ENCODE results near the gene TARS2. TPM values are rescaled to one million over a fixed set of nuclear protein-coding genes. Genes with fewer than 3 reads are reported as not detected.

Gene TARS2
- total RNA-seq (2014; rRNA removed; shearing (Covaris generic)) (6.7 and 14.4 TPM in 2 replicates), polyA plus RNA-seq (2016; fragmentation: Nextera tagmentation; extraction: Ambion mirVana) (14.0 and 14.4 TPM in 2 replicates)

DNA sequence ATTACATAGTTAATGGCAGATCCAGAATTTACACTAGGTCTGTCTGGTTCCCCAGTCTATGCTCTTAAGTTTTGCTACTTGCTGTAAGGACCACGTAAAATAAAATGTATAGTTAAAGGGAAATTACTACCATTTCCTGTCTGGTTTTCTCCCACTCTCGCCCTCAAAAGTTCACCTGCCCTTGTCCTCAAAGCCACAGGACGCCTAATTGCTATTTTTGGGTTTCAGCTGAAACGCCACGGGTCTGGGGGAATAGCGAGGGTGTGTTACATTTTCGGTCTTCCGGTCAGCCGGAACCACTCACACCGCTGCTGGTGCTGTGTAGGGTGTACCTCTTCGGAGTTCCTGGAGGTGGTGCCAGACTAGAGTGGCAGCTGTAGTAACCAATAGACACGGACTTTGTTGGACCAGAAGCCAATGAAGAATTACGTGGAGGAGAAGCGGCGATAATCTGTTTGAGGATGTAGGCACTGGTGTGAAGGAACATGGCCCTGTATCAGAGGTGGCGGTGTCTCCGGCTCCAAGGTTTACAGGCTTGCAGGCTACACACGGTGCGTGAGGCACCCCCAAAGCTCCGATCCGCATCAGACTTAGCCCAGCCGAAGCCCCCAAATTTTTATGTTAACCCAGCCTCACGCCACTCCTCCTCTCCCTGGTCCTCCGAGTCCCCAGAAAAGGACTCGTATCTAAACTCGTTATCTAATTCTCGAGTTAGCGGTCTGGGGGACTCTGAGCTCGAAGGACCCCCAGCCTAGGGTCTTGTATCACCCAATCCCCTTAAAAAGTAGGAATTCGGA, at the start of gene TARS2:
TSS of gene TARS2 (plus strand) at position 454 of the 797 bp plus-strand sequence. CDS start at position 486, 32 bp downstream.
- Histone ChIP-seq H3K27ac (peak within 1 kb of the TSS; percentile 58), H4K20me1 (ENCODE audit: insufficient read depth) (no peaks in the 10 kb centered on the region), H3F3A (ENCODE audit: insufficient read depth) (peaks cover 11% of the 10 kb centered on the region), H3K9ac (peak within 1 kb of the TSS; percentile 92), H3K27me3 (replicated peaks; ENCODE audit: insufficient read depth) (no peaks in the 10 kb centered on the region), H3K4me3 (peak within 1 kb of the TSS; percentile 96), H3K79me2 (ENCODE audit: insufficient read depth) (peaks cover 9% of the 10 kb centered on the region), H3K9me3 (ENCODE audit: low read depth) (no peaks in the 10 kb centered on the region), H3K36me3 (ENCODE audit: low read depth) (peaks cover 5% of the 10 kb centered on the region; the same call in 1 of the 2 replicates), H3K9me2 (ENCODE audit: insufficient read depth) (no peaks in the 10 kb centered on the region), H3K4me2 (ENCODE audit: unreplicated experiment) (peak within 1 kb of the TSS; percentile 91), H3K4me1 (ENCODE audit: insufficient read depth) (peaks cover 19% of the 10 kb centered on the region), H2AFZ (peak within 1 kb of the TSS; percentile 98)
- WGBS, 2 experiments (ENCODE audit: low coverage in 1 of 2, low lambda C conversion rate in 2 of 2, missing lambda C conversion rate in 2 of 2), result 0 to 2% methylated on average over 30 of the region's 30 CpGs
- DNase-seq, result peak; percentile 96
- in situ Hi-C loops (cut with MboI), result no loop called here
- TF ChIP-seq EZH2phosphoT487 (IDR thresholded peaks at IDR 0.05; ENCODE audit: insufficient read depth, low read depth) (no peak), EZH2 (IDR thresholded peaks at IDR 0.05; ENCODE audit: insufficient read depth, poor library complexity, severe bottlenecking) (no peak)

DNA sequence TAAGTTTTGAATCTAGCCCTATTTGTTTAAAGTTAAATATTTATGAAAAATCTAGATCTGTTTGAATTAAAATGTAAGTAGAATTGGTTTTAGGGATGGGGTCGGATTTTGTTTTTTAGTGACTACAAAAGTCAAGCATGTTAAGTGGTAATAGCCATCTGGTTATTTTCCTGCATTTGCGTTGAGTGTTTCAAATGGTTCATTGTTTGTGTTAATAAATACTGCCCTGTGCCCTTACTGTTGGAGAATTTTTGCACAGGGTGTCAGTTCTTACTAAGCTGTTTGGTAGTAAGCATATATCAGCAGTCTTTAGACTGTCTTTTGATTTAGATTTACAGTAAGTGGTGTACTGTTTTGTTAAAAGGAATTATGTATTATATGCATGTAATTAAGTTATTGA, 46.1 kb upstream of the TARS2 start:
- H4K20me1 ChIP-seq (ENCODE audit: insufficient read depth), result no peaks in the 10 kb centered on the region
- in situ Hi-C loops (cut with MboI), result no loop called here
- no peak overlapping the region for H3K27ac ChIP-seq
- H3K4me3 ChIP-seq, result no peak overlapping the region
- H3F3A ChIP-seq (ENCODE audit: insufficient read depth), result no peaks in the 10 kb centered on the region
- H3K36me3 ChIP-seq (ENCODE audit: low read depth), result peaks cover 33% of the 10 kb centered on the region; the same call in 1 of the 2 replicates
- H3K4me1 ChIP-seq (ENCODE audit: insufficient read depth), result no peaks in the 10 kb centered on the region
- no peaks in the 10 kb centered on the region for H3K9me2 ChIP-seq (ENCODE audit: insufficient read depth)
- no peak overlapping the region for H3K9ac ChIP-seq
- 78 to 89% methylated on average over 2 of the region's 2 CpGs for WGBS, 2 experiments (ENCODE audit: low coverage in 1 of 2, low lambda C conversion rate in 2 of 2, missing lambda C conversion rate in 2 of 2)
- no peak for DNase-seq
- H3K27me3 ChIP-seq (replicated peaks; ENCODE audit: insufficient read depth), result no peaks in the 10 kb centered on the region
- H2AFZ ChIP-seq, result no peak overlapping the region
- H3K4me2 ChIP-seq (ENCODE audit: unreplicated experiment), result no peak overlapping the region
- H3K79me2 ChIP-seq (ENCODE audit: insufficient read depth), result peaks cover 22% of the 10 kb centered on the region
- H3K9me3 ChIP-seq (ENCODE audit: low read depth), result no peaks in the 10 kb centered on the region
- TF ChIP-seq EZH2 (IDR thresholded peaks at IDR 0.05; ENCODE audit: insufficient read depth, poor library complexity, severe bottlenecking), result no peak
- no peak for TF ChIP-seq EZH2phosphoT487 (IDR thresholded peaks at IDR 0.05; ENCODE audit: insufficient read depth, low read depth)

- no peaks in the 10 kb centered on the region for H3F3A ChIP-seq (ENCODE audit: insufficient read depth)
- TF ChIP-seq EZH2phosphoT487 (IDR thresholded peaks at IDR 0.05; ENCODE audit: insufficient read depth, low read depth) (no peak), EZH2 (IDR thresholded peaks at IDR 0.05; ENCODE audit: insufficient read depth, poor library complexity, severe bottlenecking) (no peak)
- peaks cover 6% of the 10 kb centered on the region; the same call in 1 of the 2 replicates for H3K79me2 ChIP-seq (ENCODE audit: insufficient read depth)
- H3K27me3 ChIP-seq (replicated peaks; ENCODE audit: insufficient read depth), result no peaks in the 10 kb centered on the region
- no peaks in the 10 kb centered on the region for H3K4me1 ChIP-seq (ENCODE audit: insufficient read depth)
- H3K4me2 ChIP-seq (ENCODE audit: unreplicated experiment), result no peak overlapping the region
- no peak overlapping the region for H2AFZ ChIP-seq
- 100% methylated on average over 1 of the region's 1 CpG for WGBS, 2 experiments (ENCODE audit: low coverage in 1 of 2, low lambda C conversion rate in 2 of 2, missing lambda C conversion rate in 2 of 2)
- no peak overlapping the region for H3K4me3 ChIP-seq
- no peak overlapping the region for H3K9ac ChIP-seq
- no peaks in the 10 kb centered on the region for H3K9me2 ChIP-seq (ENCODE audit: insufficient read depth)
- DNase-seq, result no peak
- H3K9me3 ChIP-seq (ENCODE audit: low read depth), result no peaks in the 10 kb centered on the region
- H3K36me3 ChIP-seq (ENCODE audit: low read depth), result peaks cover 49% of the 10 kb centered on the region
- H3K27ac ChIP-seq, result no peak overlapping the region
- no peaks in the 10 kb centered on the region for H4K20me1 ChIP-seq (ENCODE audit: insufficient read depth)
- in situ Hi-C loops (cut with MboI), result no loop called here
These were observed 43.0 kb upstream of the TARS2 start for GRCh38 chr1:150444232-150444631.

- 78 to 87% methylated on average over 4 of the region's 4 CpGs for WGBS, 2 experiments (ENCODE audit: low coverage in 1 of 2, low lambda C conversion rate in 2 of 2, missing lambda C conversion rate in 2 of 2)
- Histone ChIP-seq H3K9ac (no peak overlapping the region), H4K20me1 (ENCODE audit: insufficient read depth) (no peaks in the 10 kb centered on the region), H3K27me3 (replicated peaks; ENCODE audit: insufficient read depth) (no peaks in the 10 kb centered on the region), H3K4me3 (no peak overlapping the region), H3F3A (ENCODE audit: insufficient read depth) (no peaks in the 10 kb centered on the region), H3K36me3 (ENCODE audit: low read depth) (peaks cover 13% of the 10 kb centered on the region; the same call in 1 of the 2 replicates), H3K4me2 (ENCODE audit: unreplicated experiment) (no peak overlapping the region), H3K27ac (no peak overlapping the region), H3K4me1 (ENCODE audit: insufficient read depth) (no peaks in the 10 kb centered on the region), H3K9me2 (ENCODE audit: insufficient read depth) (no peaks in the 10 kb centered on the region), H3K9me3 (ENCODE audit: low read depth) (no peaks in the 10 kb centered on the region), H3K79me2 (ENCODE audit: insufficient read depth) (no peaks in the 10 kb centered on the region), H2AFZ (no peak overlapping the region)
- in situ Hi-C loops (cut with MboI), result no loop called here
- TF ChIP-seq EZH2 (IDR thresholded peaks at IDR 0.05; ENCODE audit: insufficient read depth, poor library complexity, severe bottlenecking) (no peak), EZH2phosphoT487 (IDR thresholded peaks at IDR 0.05; ENCODE audit: insufficient read depth, low read depth) (no peak)
- DNase-seq, result no peak
These were observed 31.0 kb upstream of the TARS2 start for GRCh38 chr1:150456146-150456647.
